Esophagus muscularis mucosa (tissue), 3 donors: Measurements from ENCODE around the gene C1QTNF1.

Experiments
- CTCF ChIP-seq, 3 experiments: fragments of 200-600 bp in 2 of 3; fragments of 450-650 bp in 1 of 3; sonication (generic) in 2 of 3; IDR thresholded peaks; one replicate each; pipeline ENCODE4 v1.5.1; 2017 to 2019; ENCODE audit warnings: antibody characterized with exemption in 3 of 3, mild to moderate bottlenecking in 2 of 3, moderate library complexity in 1 of 3
- EP300 ChIP-seq: sonication (generic); formaldehyde crosslinking; IDR thresholded peaks from one replicate; pipeline ENCODE4 v1.6.1; 2017; ENCODE audit warnings: antibody characterized with exemption

- TF ChIP-seq EP300 (no peak), CTCF (IDR thresholded peaks at IDR 0.05) (no peak)
Measured at GRCh38 chr17:79057737-79058385, 33.9 kb downstream of the C1QTNF1 start.
